T-cell (primary cell): Measurements from ENCODE around the gene FANCI. TPM values are rescaled to one million over a fixed set of nuclear protein-coding genes. Genes with fewer than 3 reads are reported as not detected.

ENCODE experiments used
- ATAC-seq, 4 experiments: fragments of 200-7000 bp in 3 of 4; fragments of 150-1000 bp in 1 of 4; cut with Tn5 transposase; replicated peaks in 1 of 4; 1 replicate in 3 of 4; 2 replicates in 1 of 4; pipeline ENCODE4 v1.10.0; 2021; ENCODE audit warnings: moderate library complexity in 3 of 4, mild to moderate bottlenecking in 2 of 4, moderate number of reproducible peaks in 1 of 4
- CTCF ChIA-PET, 2 donors: fragments of 300-600 bp; sonication (Branson Sonifier 250); formaldehyde crosslinking; loops; one replicate each; lab custom pipeline; 2022; ENCODE audit warnings: antibody characterized with exemption in 2 of 2; lab: Charles Lee
- POLR2A ChIA-PET, 2 donors: fragments of 300-600 bp; sonication (Branson Sonifier 250); formaldehyde crosslinking; loops; one replicate each; lab custom pipeline; 2022; ENCODE audit warnings: antibody characterized with exemption in 2 of 2; lab: Charles Lee
- DNase-seq, 35 experiments: peaks; one replicate each; pipeline versions ENCODE4 v3.0.0 to v3.0.0-alpha.2; 2013 to 2023
- H3K27ac ChIP-seq: one replicate; pipeline ENCODE4 v1.5.1; 2013; ENCODE audit warnings: low read length
- H3K27me3 ChIP-seq, 2 experiments: replicated peaks in 1 of 2; 1 replicate in 1 of 2; 2 replicates in 1 of 2; pipeline versions ENCODE4 v1.6.1 to v1.7.0; 2013; ENCODE audit warnings: low read length in 1 of 2, mixed read lengths in 1 of 2; ENCODE audit not compliant: control insufficient read depth in 2 of 2, insufficient read depth in 2 of 2; ENCODE audit errors: extremely low read depth in 1 of 2
- H3K36me3 ChIP-seq, 2 donors: 1 replicate in 1 of 2; 2 replicates in 1 of 2; pipeline versions ENCODE4 v1.6.1 to v1.7.0; 2013; ENCODE audit warnings: low read length in 1 of 2; ENCODE audit not compliant: control insufficient read depth in 2 of 2, insufficient read depth in 1 of 2; ENCODE audit errors: extremely low read depth in 1 of 2
- H3K4me1 ChIP-seq, 2 experiments: 1 replicate in 1 of 2; 2 replicates in 1 of 2; pipeline versions ENCODE4 v1.6.1 to v1.7.0; 2013; ENCODE audit warnings: low read length in 2 of 2, mixed read lengths in 1 of 2; ENCODE audit not compliant: insufficient read depth in 2 of 2, control insufficient read depth in 1 of 2; ENCODE audit errors: extremely low read depth in 1 of 2
- H3K4me3 ChIP-seq, 2 donors: 1 replicate in 1 of 2; 2 replicates in 1 of 2; pipeline versions ENCODE4 v1.5.1 to v1.7.0; 2013; ENCODE audit warnings: mild to moderate bottlenecking in 2 of 2, low read length in 1 of 2, moderate library complexity in 1 of 2; ENCODE audit not compliant: control insufficient read depth in 1 of 2; ENCODE audit errors: extremely low read depth in 1 of 2
- H3K9me3 ChIP-seq: 2 replicates; pipeline ENCODE4 v1.7.0; 2013
- H3K27ac Mint-ChIP-seq, 2 donors: one replicate each; pipeline ENCODE4 v1.8.0; 2020 to 2021; ENCODE audit warnings: mild to moderate bottlenecking in 2 of 2, mixed read lengths in 2 of 2
- H3K27me3 Mint-ChIP-seq, 2 donors: one replicate each; pipeline ENCODE4 v1.8.0; 2021 to 2022; ENCODE audit warnings: mixed read lengths in 2 of 2
- H3K36me3 Mint-ChIP-seq: one replicate; pipeline ENCODE4 v1.8.0; 2021; ENCODE audit warnings: mixed read lengths
- H3K4me1 Mint-ChIP-seq, 3 donors: one replicate each; pipeline ENCODE4 v1.8.0; 2020 to 2022; ENCODE audit warnings: mixed read lengths in 3 of 3, mild to moderate bottlenecking in 1 of 3
- H3K4me3 Mint-ChIP-seq, 3 donors: one replicate each; pipeline ENCODE4 v1.8.0; 2020 to 2022; ENCODE audit warnings: mild to moderate bottlenecking in 3 of 3, mixed read lengths in 3 of 3, moderate library complexity in 3 of 3
- H3K9me3 Mint-ChIP-seq, 3 donors: one replicate each; pipeline ENCODE4 v1.8.0; 2020 to 2022; ENCODE audit warnings: mixed read lengths in 3 of 3
- WGBS: methylation state at CpG from one replicate; pipeline ENCODE4 v1.1.5; 2013; ENCODE audit warnings: missing lambda C conversion rate; ENCODE audit not compliant: insufficient coverage; 5-methylcytosine and 5-hydroxymethylcytosine counted together
- total RNA-seq, 35 experiments: library from RNA in 6 of 35; stranded (reverse) in 6 of 35; fragments of 120-200 nt in 1 of 35; gene quantifications; one replicate each; pipeline versions ENCODE4 v1.2.1 to v1.2.4 and lab custom pipeline; 2013 to 2026

The FANCI gene
- total RNA-seq, 5 donors from 2014 or later (not counting 1 experiment from before 2014, with no cell fraction given) = 9.8 to 14.6 (median 12.4) TPM

- POLR2A ChIA-PET = no interaction called here
Measured at GRCh38 chr15:89364341-89364740, 120.6 kb downstream of the FANCI start.

GRCh38 chr15:89364741-89365450 is 121.1 kb downstream of the FANCI start:
- CTCF ChIA-PET = no interaction called here
- H3K4me1 ChIP-seq = peaks cover 0 to 32% of the 10 kb centered on the region in 2 experiments
- peaks cover 18 to 99% of the 10 kb centered on the region in 2 experiments for H3K27me3 ChIP-seq
- DNase-seq (no peak), ATAC-seq (no peak)
- Mint-ChIP-seq H3K27ac (no peak overlapping the region), H3K9me3 (no peaks in the 10 kb centered on the region), H3K4me1 (peaks cover 19 to 32% (median 22%) of the 10 kb centered on the region in 3 donors), H3K4me3 (no peak overlapping the region), H3K27me3 (peaks cover 70 to 83% of the 10 kb centered on the region in 2 donors), H3K36me3 (no peaks in the 10 kb centered on the region)
- H3K9me3 ChIP-seq = no peaks in the 10 kb centered on the region
- POLR2A ChIA-PET = no interaction called here
- no peak overlapping the region for H3K4me3 ChIP-seq
- WGBS = 30% methylated on average over 9 of the region's 13 CpGs
- H3K36me3 ChIP-seq = no peaks in the 10 kb centered on the region
- no peak overlapping the region for H3K27ac ChIP-seq

More at GRCh38 chr15:89364341-89364740, 120.6 kb downstream of the FANCI start:
- H3K27me3 Mint-ChIP-seq = peaks cover 70 to 83% of the 10 kb centered on the region in 2 donors
- no peak overlapping the region for H3K4me3 Mint-ChIP-seq
- H3K9me3 Mint-ChIP-seq = no peaks in the 10 kb centered on the region
- CTCF ChIA-PET = no interaction called here
- H3K9me3 ChIP-seq = no peaks in the 10 kb centered on the region
- ATAC-seq = no peak
- H3K27ac Mint-ChIP-seq = no peak overlapping the region
- no peaks in the 10 kb centered on the region for H3K36me3 ChIP-seq
- peaks cover 18 to 99% of the 10 kb centered on the region in 2 experiments for H3K27me3 ChIP-seq
- no peak for DNase-seq
- 20% methylated on average over 4 of the region's 6 CpGs for WGBS
- H3K4me3 ChIP-seq = no peak overlapping the region
- H3K27ac ChIP-seq = no peak overlapping the region
- H3K36me3 Mint-ChIP-seq = no peaks in the 10 kb centered on the region
- H3K4me1 ChIP-seq = peaks cover 0 to 36% of the 10 kb centered on the region in 2 experiments
- peaks cover 18 to 30% (median 23%) of the 10 kb centered on the region in 3 donors for H3K4me1 Mint-ChIP-seq

- Histone ChIP-seq H3K27ac (no peak overlapping the region), H3K4me3 (no peak overlapping the region), H3K36me3 (no peaks in the 10 kb centered on the region), H3K4me1 (peaks cover 0 to 33% of the 10 kb centered on the region in 2 experiments), H3K9me3 (no peaks in the 10 kb centered on the region), H3K27me3 (peaks cover 21 to 99% of the 10 kb centered on the region in 2 experiments)
- Mint-ChIP-seq H3K36me3 (no peaks in the 10 kb centered on the region), H3K4me3 (no peak overlapping the region), H3K9me3 (no peaks in the 10 kb centered on the region), H3K27ac (no peak overlapping the region), H3K27me3 (peaks cover 63 to 84% of the 10 kb centered on the region in 2 donors), H3K4me1 (peaks cover 16 to 33% (median 24%) of the 10 kb centered on the region in 3 donors)
- CTCF ChIA-PET = interaction anchor here in 1 of 2 donors (0.7 kb wide), 1 partner anchor 11 kb away, joined by 4 read pairs; no protein-coding TSS in a partner anchor
- WGBS = 40% methylated on average over 13 of the region's 22 CpGs
- DNase-seq (no peak), ATAC-seq (no peak)
- POLR2A ChIA-PET = no interaction called here
Measured at GRCh38 chr15:89365462-89366065, 121.8 kb downstream of the FANCI start.

Other genes with a start within 250 kb of the FANCI start
- 10 to 100 TPM; 52.5 to 70.8 (median 58.5) TPM for gene ABHD2, start 155.5 kb upstream of the FANCI start, total RNA-seq
- gene RLBP1, start 22.4 kb upstream of the FANCI start, total RNA-seq = not detected
- 100 to 1,000 TPM; 136 to 171 (median 165) TPM for gene POLG, start 90.8 kb downstream of the FANCI start, total RNA-seq